ENCODE results near the gene RAD9A. TPM values are rescaled to one million over a fixed set of nuclear protein-coding genes. Genes with fewer than 3 reads are reported as not detected.

Gene RAD9A
- total and polyA plus RNA-seq, 9 of the 15 experiments (the other 6 are each of a cell fraction or from before 2014, with no cell fraction given), result 1.4 to 41.2 (median 16.1) TPM

DNA sequence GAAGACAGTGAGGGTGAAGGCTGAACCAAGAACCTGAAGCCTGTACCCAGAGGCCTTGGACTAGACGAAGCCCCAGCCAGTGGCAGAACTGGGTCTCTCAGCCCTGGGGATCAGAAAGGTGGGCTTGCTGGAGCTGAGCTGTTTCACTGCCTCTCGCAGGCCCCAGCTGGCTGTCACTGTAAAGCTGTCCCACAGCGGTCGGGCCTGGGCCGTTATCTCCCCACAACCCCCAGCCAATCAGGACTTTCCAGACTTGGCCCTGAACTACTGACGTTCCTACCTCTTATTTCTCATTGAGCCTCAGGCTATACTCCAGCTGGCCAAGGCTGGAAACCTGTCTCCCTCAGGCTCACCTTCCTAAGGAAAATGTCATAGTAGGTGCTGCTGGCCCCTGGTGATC, 5.8 kb downstream of the RAD9A start (continued):
- TF ChIP-seq, protein P1, sequence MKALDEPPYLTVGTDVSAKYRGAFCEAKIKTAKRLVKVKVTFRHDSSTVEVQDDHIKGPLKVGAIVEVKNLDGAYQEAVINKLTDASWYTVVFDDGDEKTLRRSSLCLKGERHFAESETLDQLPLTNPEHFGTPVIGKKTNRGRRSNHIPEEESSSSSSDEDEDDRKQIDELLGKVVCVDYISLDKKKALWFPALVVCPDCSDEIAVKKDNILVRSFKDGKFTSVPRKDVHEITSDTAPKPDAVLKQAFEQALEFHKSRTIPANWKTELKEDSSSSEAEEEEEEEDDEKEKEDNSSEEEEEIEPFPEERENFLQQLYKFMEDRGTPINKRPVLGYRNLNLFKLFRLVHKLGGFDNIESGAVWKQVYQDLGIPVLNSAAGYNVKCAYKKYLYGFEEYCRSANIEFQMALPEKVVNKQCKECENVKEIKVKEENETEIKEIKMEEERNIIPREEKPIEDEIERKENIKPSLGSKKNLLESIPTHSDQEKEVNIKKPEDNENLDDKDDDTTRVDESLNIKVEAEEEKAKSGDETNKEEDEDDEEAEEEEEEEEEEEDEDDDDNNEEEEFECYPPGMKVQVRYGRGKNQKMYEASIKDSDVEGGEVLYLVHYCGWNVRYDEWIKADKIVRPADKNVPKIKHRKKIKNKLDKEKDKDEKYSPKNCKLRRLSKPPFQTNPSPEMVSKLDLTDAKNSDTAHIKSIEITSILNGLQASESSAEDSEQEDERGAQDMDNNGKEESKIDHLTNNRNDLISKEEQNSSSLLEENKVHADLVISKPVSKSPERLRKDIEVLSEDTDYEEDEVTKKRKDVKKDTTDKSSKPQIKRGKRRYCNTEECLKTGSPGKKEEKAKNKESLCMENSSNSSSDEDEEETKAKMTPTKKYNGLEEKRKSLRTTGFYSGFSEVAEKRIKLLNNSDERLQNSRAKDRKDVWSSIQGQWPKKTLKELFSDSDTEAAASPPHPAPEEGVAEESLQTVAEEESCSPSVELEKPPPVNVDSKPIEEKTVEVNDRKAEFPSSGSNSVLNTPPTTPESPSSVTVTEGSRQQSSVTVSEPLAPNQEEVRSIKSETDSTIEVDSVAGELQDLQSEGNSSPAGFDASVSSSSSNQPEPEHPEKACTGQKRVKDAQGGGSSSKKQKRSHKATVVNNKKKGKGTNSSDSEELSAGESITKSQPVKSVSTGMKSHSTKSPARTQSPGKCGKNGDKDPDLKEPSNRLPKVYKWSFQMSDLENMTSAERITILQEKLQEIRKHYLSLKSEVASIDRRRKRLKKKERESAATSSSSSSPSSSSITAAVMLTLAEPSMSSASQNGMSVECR (CRISPR knock-in tag; IDR thresholded peaks at IDR 0.05), result peak; percentile 46; the same call in 1 of the 2 replicates
- TF ChIP-seq GATA2 (CRISPR knock-in tag; IDR thresholded peaks at IDR 0.05) (no peak), CBX5 (IDR thresholded peaks at IDR 0.05; ENCODE audit: borderline replicate concordance, low read depth) (no peak), PML (IDR thresholded peaks at IDR 0.05; ENCODE audit: low read length) (peak; percentile 45; the same call in 1 of the 2 replicates), SIN3A (IDR thresholded peaks at IDR 0.05; ENCODE audit: borderline replicate concordance in 2 of 2, control insufficient read depth in 1 of 2, low read depth in 2 of 2, low read length in 2 of 2) (peak; percentile 39 to 44; a peak in 1 of 4 replicates), SAFB (IDR thresholded peaks at IDR 0.05; ENCODE audit: borderline replicate concordance, low read depth, low read length) (no peak), RBFOX2 (IDR thresholded peaks at IDR 0.05; ENCODE audit: low read depth, low read length) (peak; percentile 19; the same call in 1 of the 2 replicates), CBFA2T3 (IDR thresholded peaks at IDR 0.05) (0 out of 2 replicates have a peak, but pooled peaks have one; percentile 4), TARDBP (IDR thresholded peaks at IDR 0.05) (no peak)
- TF ChIP-seq, protein P2, sequence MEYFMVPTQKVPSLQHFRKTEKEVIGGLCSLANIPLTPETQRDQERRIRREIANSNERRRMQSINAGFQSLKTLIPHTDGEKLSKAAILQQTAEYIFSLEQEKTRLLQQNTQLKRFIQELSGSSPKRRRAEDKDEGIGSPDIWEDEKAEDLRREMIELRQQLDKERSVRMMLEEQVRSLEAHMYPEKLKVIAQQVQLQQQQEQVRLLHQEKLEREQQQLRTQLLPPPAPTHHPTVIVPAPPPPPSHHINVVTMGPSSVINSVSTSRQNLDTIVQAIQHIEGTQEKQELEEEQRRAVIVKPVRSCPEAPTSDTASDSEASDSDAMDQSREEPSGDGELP (CRISPR knock-in tag; IDR thresholded peaks at IDR 0.05; ENCODE audit: borderline replicate concordance), result peak; percentile 93
